HEK293 (cell line): Measurements from ENCODE around the gene SLC52A3.

ENCODE experiments used
- CTCF ChIP-seq: fragments of 450-650 bp; formaldehyde crosslinking; IDR thresholded peaks from 2 replicates; pipeline ENCODE4 v1.5.1; 2016; ENCODE audit warnings: missing biosample characterization, missing genetic modification characterization
- SP2 ChIP-seq: fragments of 450-650 bp; formaldehyde crosslinking; IDR thresholded peaks from 2 replicates; pipeline ENCODE4 v1.5.1; 2016; ENCODE audit warnings: missing biosample characterization, missing genetic modification characterization
- YY1 ChIP-seq: fragments of 450-650 bp; formaldehyde crosslinking; IDR thresholded peaks from 2 replicates; pipeline ENCODE4 v1.5.1; 2018; ENCODE audit warnings: missing biosample characterization, missing genetic modification characterization
- ZBTB44 ChIP-seq: fragments of 450-650 bp; IDR thresholded peaks from 2 replicates; pipeline ENCODE4 v1.5.1; 2018; ENCODE audit warnings: missing biosample characterization, mild to moderate bottlenecking, missing genetic modification characterization
- ZNF138 ChIP-seq: fragments of 450-650 bp; formaldehyde crosslinking; IDR thresholded peaks from 2 replicates; pipeline ENCODE4 v1.5.1; 2016; ENCODE audit warnings: missing biosample characterization, missing genetic modification characterization, borderline replicate concordance
- ZNF16 ChIP-seq: fragments of 450-650 bp; formaldehyde crosslinking; IDR thresholded peaks from 2 replicates; pipeline ENCODE4 v1.5.1; 2016; ENCODE audit warnings: low read depth, missing biosample characterization, missing genetic modification characterization
- ZNF670 ChIP-seq: fragments of 450-650 bp; formaldehyde crosslinking; IDR thresholded peaks from 2 replicates; pipeline ENCODE4 v1.5.1; 2016; ENCODE audit warnings: missing biosample characterization, missing genetic modification characterization, low read depth
- ZNF747 ChIP-seq: fragments of 450-650 bp; formaldehyde crosslinking; IDR thresholded peaks from 2 replicates; pipeline ENCODE4 v1.5.1; 2016; ENCODE audit warnings: missing biosample characterization, missing genetic modification characterization
- ZNF76 ChIP-seq: fragments of 450-650 bp; formaldehyde crosslinking; IDR thresholded peaks from 2 replicates; pipeline ENCODE4; 2016; ENCODE audit warnings: low read depth, missing biosample characterization, missing genetic modification characterization, borderline replicate concordance
- ZNF768 ChIP-seq: fragments of 450-650 bp; formaldehyde crosslinking; IDR thresholded peaks from 2 replicates; pipeline ENCODE4 v1.5.1; 2018; ENCODE audit warnings: missing biosample characterization, mild to moderate bottlenecking, missing genetic modification characterization
- ZNF777 ChIP-seq: fragments of 450-650 bp; formaldehyde crosslinking; IDR thresholded peaks from 2 replicates; pipeline ENCODE4 v1.5.1; 2017; ENCODE audit warnings: missing biosample characterization, missing genetic modification characterization, borderline replicate concordance
- ZNF792 ChIP-seq: fragments of 450-650 bp; formaldehyde crosslinking; IDR thresholded peaks from 2 replicates; pipeline ENCODE4 v1.5.1; 2016; ENCODE audit warnings: missing biosample characterization, missing genetic modification characterization
- ZSCAN30 ChIP-seq: fragments of 450-650 bp; IDR thresholded peaks from 2 replicates; pipeline ENCODE4 v1.5.1; 2018; ENCODE audit warnings: missing biosample characterization, mild to moderate bottlenecking, missing genetic modification characterization, moderate library complexity

- TF ChIP-seq ZNF777 (tag by site-specific recombination) (no peak), ZNF76 (tag by site-specific recombination) (no peak), CTCF (tag by site-specific recombination) (no peak), ZNF768 (tag by site-specific recombination) (no peak), ZSCAN30 (no peak), ZNF747 (tag by site-specific recombination) (no peak), ZNF792 (tag by site-specific recombination) (no peak), ZNF16 (no peak), ZBTB44 (tag by site-specific recombination) (no peak), ZNF670 (no peak), YY1 (tag by site-specific recombination) (no peak), SP2 (tag by site-specific recombination) (no peak), ZNF138 (tag by site-specific recombination) (no peak)
Observed at GRCh38 chr20:721876-722275, 46.4 kb downstream of the SLC52A3 start.
